ENCODE measurements around the gene PDIA2.
"Not testable (repeated sequence)": the region's sequence is repeated elsewhere in the genome, so short reads cannot be mapped to it uniquely, and the experiment has no call there.

PDIA2 gene

DNA sequence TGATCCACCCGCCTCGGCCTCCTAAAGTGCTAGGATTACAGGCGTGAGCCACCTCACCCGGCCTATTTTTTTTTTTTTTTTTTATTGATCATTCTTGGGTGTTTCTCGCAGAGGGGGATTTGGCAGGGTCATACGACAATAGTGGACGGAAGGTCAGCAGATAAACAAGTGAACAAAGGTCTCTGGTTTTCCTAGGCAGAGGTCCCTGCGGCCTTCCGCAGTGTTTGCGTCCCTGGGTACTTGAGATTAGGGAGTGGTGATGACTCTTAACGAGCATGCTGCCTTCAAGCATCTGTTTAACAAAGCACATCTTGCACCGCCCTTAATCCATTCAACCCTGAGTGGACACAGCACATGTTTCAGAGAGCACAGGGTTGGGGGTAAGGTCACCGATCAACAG lies 24.9 kb upstream of the PDIA2 start:
- DNase-seq, CTCF ChIA-PET, H3K27ac Mint-ChIP-seq, H3K9me3 Mint-ChIP-seq, H3K27me3 Mint-ChIP-seq, H3K4me3 Mint-ChIP-seq: not testable (repeated sequence)
- peaks cover 17% of the 10 kb centered on the region for H3K36me3 Mint-ChIP-seq
- H3K4me1 Mint-ChIP-seq, result peaks cover 26% of the 10 kb centered on the region

DNA sequence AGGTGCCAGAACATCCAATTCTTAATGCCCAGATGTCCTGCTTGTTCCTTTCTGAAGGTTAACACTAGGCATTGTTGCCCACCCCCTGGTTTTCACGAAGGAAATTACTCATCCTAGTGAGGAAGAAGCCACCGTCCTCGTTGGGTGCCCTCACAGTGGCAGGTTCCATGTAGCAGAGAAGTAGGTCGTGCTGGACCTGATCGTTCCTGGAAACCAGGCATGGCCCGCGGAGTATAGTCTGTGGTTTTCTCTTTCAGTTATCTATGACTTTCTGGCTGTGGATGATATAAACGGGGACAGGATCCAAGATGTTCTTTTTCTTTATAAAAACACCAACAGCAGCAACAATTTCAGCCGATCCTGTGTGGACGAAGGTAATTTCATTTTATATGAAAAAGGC lies 23.7 kb upstream of the PDIA2 start:
- CTCF ChIA-PET, result no interaction called here
- no peak for DNase-seq

DNA sequence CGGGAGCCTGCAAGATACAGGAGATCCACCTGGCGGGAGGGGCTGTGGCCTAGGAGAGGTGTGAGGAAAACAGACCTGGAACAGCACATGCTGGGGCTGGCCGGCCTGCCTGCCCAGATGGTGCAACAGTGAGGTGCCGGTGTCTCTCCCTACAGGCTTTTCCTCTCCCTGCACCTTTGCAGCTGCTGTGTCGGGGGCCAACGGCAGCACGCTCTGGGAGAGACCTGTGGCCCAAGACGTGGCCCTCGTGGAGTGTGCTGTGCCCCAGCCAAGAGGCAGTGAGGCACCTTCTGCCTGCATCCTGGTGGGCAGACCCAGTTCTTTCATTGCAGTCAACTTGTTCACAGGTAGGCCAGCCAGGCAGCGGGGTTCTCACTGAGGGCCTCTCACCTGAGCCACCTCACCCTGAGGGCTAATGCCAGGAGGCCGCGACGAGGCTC lies 23.1 kb upstream of the PDIA2 start:
- Mint-ChIP-seq H3K9me3 (no peaks in the 10 kb centered on the region), H3K4me1 (peaks cover 13% of the 10 kb centered on the region), H3K4me3 (no peak overlapping the region), H3K27ac (no peak overlapping the region), H3K36me3 (peaks cover 14% of the 10 kb centered on the region), H3K27me3 (no peaks in the 10 kb centered on the region)
- DNase-seq, result no peak
- CTCF ChIA-PET, result no interaction called here

More for the DNA sequence above, 23.7 kb upstream of the PDIA2 start:
- peaks cover 16% of the 10 kb centered on the region for H3K36me3 Mint-ChIP-seq
- H3K4me1 Mint-ChIP-seq, result peaks cover 17% of the 10 kb centered on the region
- no peaks in the 10 kb centered on the region for H3K27me3 Mint-ChIP-seq
- no peak overlapping the region for H3K4me3 Mint-ChIP-seq
- H3K9me3 Mint-ChIP-seq, result no peaks in the 10 kb centered on the region
- no peak overlapping the region for H3K27ac Mint-ChIP-seq

DNA sequence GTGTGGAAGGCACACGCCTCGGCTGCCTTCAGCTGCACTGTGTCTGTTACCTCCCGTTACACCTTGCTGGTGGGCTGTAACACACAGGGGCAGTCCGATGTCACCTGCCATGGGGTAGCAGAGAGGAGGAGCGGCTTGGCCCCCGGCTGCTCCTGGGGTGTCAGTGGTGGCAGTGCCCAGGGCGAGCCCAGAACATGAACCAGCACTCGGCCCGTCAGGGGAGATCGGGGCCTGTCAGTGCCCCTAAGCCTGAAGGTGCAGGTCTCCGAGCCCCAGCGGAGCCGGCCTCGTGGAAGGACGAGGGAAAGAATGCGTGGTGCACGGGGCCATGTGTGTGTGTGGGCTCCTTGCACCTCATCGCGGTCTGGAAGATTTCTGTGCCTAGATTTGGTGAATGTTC lies 22.6 kb upstream of the PDIA2 start:
- Mint-ChIP-seq H3K27me3 (no peaks in the 10 kb centered on the region), H3K27ac (no peak overlapping the region), H3K9me3 (no peaks in the 10 kb centered on the region), H3K4me1 (peaks cover 9% of the 10 kb centered on the region), H3K4me3 (no peak overlapping the region), H3K36me3 (peaks cover 12% of the 10 kb centered on the region)
- DNase-seq, result no peak
- CTCF ChIA-PET, result no interaction called here

DNA sequence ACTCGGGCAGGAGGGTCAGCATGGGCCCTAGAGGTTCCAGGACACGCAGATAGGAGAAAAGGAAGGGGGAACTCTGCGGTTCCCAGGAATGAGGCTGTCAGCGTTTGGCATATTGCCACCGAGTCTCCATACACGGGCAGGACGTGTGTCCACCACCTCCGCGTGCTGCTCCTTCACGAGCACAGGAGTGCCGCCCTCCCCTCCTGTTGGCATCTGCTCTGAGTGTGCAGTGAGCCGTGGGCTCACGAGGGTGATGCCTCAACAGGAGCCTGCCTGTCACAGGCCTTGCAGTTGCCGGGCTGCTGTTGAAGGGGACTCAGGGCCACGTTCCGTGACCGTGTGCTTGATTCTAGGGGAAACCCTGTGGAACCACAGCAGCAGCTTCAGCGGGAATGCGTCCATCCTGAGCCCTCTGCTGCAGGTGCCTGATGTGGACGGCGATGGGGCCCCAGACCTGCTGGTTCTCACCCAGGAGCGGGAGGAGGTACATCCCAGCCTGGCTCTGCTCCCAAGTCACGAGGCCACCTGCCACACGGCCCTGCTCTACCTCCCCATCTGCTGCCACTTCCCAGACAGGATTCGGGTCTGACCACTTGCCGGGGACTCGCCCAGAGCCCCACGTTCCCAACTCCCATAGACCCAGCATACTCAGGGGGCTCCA lies 21.8 kb upstream of the PDIA2 start:
- no peak for DNase-seq
- Mint-ChIP-seq H3K4me1 (peaks cover 1% of the 10 kb centered on the region), H3K27ac (no peak overlapping the region), H3K4me3 (no peak overlapping the region), H3K9me3 (no peaks in the 10 kb centered on the region), H3K36me3 (peaks cover 7% of the 10 kb centered on the region), H3K27me3 (no peaks in the 10 kb centered on the region)
- CTCF ChIA-PET, result no interaction called here

DNA sequence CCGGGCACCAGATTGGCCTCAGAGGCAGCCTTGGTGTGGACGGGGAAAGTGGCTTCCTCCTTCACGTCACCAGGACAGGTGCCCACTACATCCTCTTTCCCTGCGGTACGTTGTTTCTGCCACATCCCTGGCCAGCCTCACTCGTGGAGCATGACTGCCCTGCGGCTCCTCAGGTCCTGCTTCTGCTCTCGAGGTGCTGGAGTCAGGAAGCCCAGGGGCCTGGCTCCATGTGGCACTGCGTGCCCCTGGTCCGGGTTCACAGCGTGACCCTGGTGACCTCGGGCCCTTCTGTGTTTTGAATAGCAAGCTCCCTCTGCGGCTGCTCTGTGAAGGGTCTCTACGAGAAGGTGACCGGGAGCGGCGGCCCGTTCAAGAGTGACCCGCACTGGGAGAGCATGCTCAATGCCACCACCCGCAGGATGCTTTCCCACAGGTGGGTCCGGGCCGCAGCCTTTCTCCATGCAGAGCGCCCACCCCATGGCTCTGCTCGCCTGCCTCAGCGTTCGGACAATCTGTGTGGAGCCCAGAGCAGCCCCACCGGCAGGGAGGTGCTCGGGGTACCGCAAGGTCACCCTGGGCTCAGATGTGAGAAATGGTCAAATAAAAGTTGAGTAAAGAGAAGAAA lies 20.7 kb upstream of the PDIA2 start:
- H3K4me3 Mint-ChIP-seq, result no peak overlapping the region
- H3K27ac Mint-ChIP-seq, result no peak overlapping the region
- H3K4me1 Mint-ChIP-seq, result no peaks in the 10 kb centered on the region
- no peak for DNase-seq
- no peaks in the 10 kb centered on the region for H3K9me3 Mint-ChIP-seq
- H3K27me3 Mint-ChIP-seq, result no peaks in the 10 kb centered on the region
- CTCF ChIA-PET, result no interaction called here
- peaks cover 6% of the 10 kb centered on the region for H3K36me3 Mint-ChIP-seq

DNA sequence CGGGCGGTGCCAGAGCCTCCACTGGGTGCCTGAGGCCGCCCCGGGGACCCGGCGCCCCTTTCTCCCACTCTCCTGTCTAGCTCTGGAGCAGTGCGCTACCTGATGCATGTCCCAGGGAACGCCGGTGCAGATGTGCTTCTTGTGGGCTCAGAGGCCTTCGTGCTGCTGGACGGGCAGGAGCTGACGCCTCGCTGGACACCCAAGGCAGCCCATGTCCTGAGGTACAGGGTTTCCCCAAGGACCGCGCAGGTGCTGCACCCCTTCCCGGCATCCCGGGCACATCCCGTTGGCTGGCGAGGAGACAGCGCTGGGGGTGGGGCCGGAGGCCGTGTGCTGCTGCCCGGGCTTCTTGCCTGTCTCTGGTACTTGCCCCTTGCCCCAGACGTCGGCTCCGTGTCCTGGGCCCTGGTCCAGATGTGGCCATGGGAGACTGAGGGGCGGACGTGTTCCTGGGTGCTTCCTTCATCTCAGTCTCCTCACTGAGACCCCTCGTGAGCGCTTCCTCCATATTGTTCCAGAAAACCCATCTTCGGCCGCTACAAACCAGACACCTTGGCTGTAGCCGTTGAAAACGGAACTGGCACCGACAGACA lies 19.7 kb upstream of the PDIA2 start:
- DNase-seq, result no peak
- CTCF ChIA-PET, result no interaction called here
- Mint-ChIP-seq H3K27me3 (no peaks in the 10 kb centered on the region), H3K4me3 (no peak overlapping the region), H3K9me3 (peaks cover 8% of the 10 kb centered on the region), H3K36me3 (peaks cover 6% of the 10 kb centered on the region), H3K27ac (no peak overlapping the region), H3K4me1 (no peaks in the 10 kb centered on the region)

DNA sequence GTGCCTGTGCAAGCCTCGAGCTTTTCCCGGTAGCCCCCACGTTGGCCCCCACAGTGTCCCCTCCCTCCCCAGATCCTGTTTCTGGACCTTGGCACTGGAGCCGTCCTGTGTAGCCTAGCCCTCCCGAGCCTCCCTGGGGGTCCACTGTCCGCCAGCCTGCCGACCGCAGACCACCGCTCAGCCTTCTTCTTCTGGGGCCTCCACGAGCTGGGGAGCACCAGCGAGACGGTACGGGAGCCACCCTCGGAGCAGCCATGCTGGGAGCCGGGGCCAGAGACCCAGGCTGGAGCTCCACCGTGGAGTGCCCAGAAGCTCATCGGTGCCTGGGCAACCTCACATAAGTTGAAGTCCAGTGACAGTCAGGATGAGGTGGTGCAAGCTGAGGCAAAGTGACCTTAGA lies 19.0 kb upstream of the PDIA2 start:
- Mint-ChIP-seq H3K9me3 (peaks cover 8% of the 10 kb centered on the region), H3K27ac (no peak overlapping the region), H3K4me3 (no peak overlapping the region), H3K4me1 (no peaks in the 10 kb centered on the region), H3K36me3 (peaks cover 6% of the 10 kb centered on the region), H3K27me3 (no peaks in the 10 kb centered on the region)
- DNase-seq, result no peak
- CTCF ChIA-PET, result no interaction called here

DNA sequence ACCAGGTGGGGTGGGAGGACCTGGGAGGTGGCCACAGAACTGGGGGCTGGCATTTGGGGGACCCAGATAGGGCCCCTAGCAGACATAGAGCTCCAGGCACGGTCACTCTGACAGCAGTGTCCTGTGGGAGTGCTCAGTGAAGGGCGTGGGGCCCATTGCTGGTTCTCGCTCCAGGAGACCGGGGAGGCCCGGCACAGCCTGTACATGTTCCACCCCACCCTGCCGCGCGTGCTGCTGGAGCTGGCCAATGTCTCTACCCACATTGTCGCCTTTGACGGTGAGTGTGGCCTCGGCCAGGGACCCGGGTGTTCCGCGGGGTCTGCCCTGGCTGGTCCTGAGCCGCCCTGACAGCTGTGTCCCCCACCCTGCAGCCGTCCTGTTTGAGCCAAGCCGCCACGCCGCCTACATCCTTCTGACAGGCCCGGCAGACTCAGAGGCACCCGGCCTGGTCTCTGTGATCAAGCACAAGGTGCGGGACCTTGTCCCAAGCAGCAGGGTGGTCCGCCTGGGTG lies 18.5 kb upstream of the PDIA2 start:
- peaks cover 6% of the 10 kb centered on the region for H3K36me3 Mint-ChIP-seq

DNA sequence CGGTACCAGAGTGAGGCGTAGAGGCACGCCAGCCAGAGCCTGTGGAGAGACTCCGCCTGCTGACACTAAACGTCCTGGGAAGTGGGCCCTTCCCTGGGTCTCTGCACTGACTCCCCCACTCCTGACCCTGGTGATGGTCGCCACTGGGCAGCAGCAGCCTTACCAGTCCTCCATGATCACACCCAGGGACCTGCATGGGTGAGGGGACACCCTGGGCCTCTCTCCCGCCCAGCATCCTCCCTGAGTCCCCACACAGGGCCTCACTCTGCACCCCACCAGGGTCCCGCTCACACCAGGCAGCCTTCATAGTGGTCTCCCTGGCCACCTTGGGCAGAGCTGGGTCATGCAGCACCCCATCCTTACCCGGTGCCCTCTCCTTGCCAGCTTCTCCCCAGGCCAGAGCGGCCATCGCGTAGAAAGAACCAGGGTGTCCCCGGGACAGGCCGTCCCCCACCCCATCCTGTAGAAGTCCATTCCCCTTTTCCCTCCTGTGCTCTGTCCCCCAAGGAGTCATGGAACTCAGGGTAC lies 17.9 kb upstream of the PDIA2 start:
- peaks cover 6% of the 10 kb centered on the region for H3K27me3 Mint-ChIP-seq
- peaks cover 6% of the 10 kb centered on the region for H3K36me3 Mint-ChIP-seq
- H3K4me1 Mint-ChIP-seq, result no peaks in the 10 kb centered on the region
- CTCF ChIA-PET, result no interaction called here
- peaks cover 8% of the 10 kb centered on the region for H3K9me3 Mint-ChIP-seq
- no peak overlapping the region for H3K4me3 Mint-ChIP-seq
- no peak overlapping the region for H3K27ac Mint-ChIP-seq
- no peak for DNase-seq

More for the DNA sequence above, 18.5 kb upstream of the PDIA2 start:
- no peak overlapping the region for H3K4me3 Mint-ChIP-seq
- peaks cover 8% of the 10 kb centered on the region for H3K9me3 Mint-ChIP-seq
- no peaks in the 10 kb centered on the region for H3K4me1 Mint-ChIP-seq
- CTCF ChIA-PET, result no interaction called here
- no peaks in the 10 kb centered on the region for H3K27me3 Mint-ChIP-seq
- H3K27ac Mint-ChIP-seq, result no peak overlapping the region
- no peak for DNase-seq

DNA sequence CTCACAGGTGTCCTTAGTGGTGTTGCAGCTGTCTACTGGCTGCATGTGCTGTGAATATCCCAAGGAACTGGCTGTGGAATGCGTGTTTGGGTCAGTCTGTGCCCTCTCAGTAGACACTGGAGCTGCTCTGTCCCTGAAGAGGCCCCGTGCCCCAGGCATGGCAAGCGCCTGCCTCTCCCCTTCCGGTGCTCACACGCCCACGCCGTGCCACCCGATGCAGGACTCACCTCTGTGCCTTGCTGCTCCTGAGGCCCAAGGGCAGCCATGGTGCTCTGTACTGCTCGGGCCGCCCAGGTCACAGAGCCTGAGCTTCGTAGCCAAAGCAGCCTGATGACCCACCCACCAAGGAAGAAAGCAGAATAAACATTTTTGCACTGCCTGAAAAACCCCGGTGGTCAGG lies 17.3 kb upstream of the PDIA2 start:
- peaks cover 8% of the 10 kb centered on the region for H3K9me3 Mint-ChIP-seq
- no peaks in the 10 kb centered on the region for H3K4me1 Mint-ChIP-seq
- H3K36me3 Mint-ChIP-seq, result peaks cover 2% of the 10 kb centered on the region
- H3K27ac Mint-ChIP-seq, result no peak overlapping the region
- H3K4me3 Mint-ChIP-seq, result no peak overlapping the region
- no peak for DNase-seq
- CTCF ChIA-PET, result no interaction called here
- peaks cover 7% of the 10 kb centered on the region for H3K27me3 Mint-ChIP-seq

DNA sequence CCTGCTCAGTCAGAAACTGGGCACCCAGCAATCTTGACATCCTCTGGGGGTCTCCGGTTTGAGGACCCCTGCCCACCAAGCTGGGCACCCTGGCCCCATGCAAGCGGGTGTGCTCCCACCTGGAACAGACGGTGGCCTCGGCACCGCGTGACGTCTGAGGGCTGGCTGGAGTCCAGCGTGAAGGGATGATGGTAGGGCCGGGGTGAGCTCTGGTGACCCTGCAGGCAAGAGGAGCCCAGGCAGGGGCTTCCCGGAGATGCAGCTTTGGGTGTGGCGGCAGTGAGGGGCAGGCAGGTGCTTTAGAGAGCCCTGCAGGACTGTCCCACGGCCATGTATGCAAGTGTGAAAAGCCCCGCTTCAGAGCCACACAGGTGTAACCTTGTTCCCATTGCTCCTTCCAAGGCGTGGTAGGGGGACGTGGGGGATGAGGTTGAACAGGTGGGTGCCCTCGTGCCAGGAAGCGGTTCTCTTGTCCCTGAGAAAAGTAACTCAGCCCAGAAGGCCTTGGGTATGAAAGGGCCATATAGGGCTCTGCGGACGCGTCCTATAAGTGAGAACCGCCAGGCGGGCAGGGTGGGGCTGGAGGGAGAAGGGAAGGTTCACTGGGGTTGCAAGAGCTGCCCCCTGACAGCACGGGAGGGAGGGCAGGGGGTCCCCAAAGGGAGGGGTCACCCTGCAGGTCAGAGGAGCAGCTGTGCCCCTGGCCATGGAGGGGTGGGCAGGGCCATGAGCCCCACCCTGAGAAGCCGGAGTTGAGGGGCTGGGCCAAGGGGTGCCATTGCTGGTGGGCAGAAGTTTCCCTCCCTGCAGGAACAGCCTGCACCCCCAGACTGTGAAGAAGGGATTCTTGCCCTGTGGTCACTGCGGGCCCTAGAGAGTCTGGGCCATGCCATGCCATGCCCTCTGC lies 16.5 kb upstream of the PDIA2 start:
- CTCF ChIA-PET, result no interaction called here
- peaks cover 2% of the 10 kb centered on the region for H3K36me3 Mint-ChIP-seq
- H3K4me1 Mint-ChIP-seq, result no peaks in the 10 kb centered on the region
- peaks cover 8% of the 10 kb centered on the region for H3K9me3 Mint-ChIP-seq
- H3K27me3 Mint-ChIP-seq, result peaks cover 7% of the 10 kb centered on the region
- no peak overlapping the region for H3K27ac Mint-ChIP-seq
- DNase-seq, result no peak
- no peak overlapping the region for H3K4me3 Mint-ChIP-seq

DNA sequence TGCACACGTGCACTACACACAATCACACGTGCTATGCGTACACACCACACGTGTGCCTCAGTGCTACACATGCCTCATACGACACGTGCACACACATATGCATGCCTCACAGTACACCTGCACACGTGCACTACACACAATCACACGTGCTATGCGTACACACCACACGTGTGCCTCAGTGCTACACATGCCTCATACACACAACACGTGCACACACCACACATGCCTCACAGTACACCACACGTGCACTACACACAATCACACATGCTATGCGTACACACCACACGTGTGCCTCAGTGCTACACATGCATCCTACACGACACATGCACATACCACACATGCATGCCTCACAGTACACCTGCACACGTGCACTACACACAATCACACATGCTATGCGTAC lies 15.4 kb upstream of the PDIA2 start:
- CTCF ChIA-PET, H3K4me1 Mint-ChIP-seq, H3K4me3 Mint-ChIP-seq, H3K36me3 Mint-ChIP-seq, H3K9me3 Mint-ChIP-seq, H3K27ac Mint-ChIP-seq, DNase-seq: not testable (repeated sequence)
- H3K27me3 Mint-ChIP-seq, result peaks cover 14% of the 10 kb centered on the region
